Tibial nerve (tissue), 4 donors: ENCODE measurements around the gene SLC5A10.

ENCODE experiments used
- EP300 ChIP-seq, 2 donors: sonication (generic); formaldehyde crosslinking; IDR thresholded peaks; one replicate each; pipeline ENCODE4 v1.6.1; 2017; ENCODE audit warnings: antibody characterized with exemption in 2 of 2, mild to moderate bottlenecking in 1 of 2
- TF ChIP-seq, protein P1 (sequence below), 5 experiments: fragments of 200-600 bp in 3 of 5; fragments of 450-650 bp in 2 of 5; sonication (generic) in 3 of 5; IDR thresholded peaks; one replicate each; pipeline ENCODE4 v1.5.1; 2016 to 2019; ENCODE audit warnings: antibody characterized with exemption in 5 of 5, mild to moderate bottlenecking in 3 of 5, moderate library complexity in 2 of 5

DNA sequence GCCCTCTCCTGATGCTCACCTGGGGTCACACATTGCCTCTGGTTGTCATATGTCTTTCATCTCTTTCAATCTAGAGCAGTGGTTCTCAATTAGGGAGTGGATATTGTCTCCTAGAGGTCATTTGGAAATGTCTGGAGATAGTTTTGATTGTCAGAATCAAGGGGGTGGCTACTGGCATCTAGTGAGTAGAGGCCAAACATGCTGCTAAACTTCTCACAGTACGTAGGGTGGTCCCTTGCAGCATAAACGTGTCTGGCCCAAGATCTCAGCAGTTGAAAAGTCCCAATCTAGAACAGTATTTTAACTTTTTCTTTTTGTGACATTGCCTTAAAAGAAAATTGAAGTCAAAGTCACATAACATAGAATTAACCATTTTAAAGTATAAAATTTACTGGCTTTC lies 30.5 kb upstream of the SLC5A10 start:
- TF ChIP-seq, protein P1, sequence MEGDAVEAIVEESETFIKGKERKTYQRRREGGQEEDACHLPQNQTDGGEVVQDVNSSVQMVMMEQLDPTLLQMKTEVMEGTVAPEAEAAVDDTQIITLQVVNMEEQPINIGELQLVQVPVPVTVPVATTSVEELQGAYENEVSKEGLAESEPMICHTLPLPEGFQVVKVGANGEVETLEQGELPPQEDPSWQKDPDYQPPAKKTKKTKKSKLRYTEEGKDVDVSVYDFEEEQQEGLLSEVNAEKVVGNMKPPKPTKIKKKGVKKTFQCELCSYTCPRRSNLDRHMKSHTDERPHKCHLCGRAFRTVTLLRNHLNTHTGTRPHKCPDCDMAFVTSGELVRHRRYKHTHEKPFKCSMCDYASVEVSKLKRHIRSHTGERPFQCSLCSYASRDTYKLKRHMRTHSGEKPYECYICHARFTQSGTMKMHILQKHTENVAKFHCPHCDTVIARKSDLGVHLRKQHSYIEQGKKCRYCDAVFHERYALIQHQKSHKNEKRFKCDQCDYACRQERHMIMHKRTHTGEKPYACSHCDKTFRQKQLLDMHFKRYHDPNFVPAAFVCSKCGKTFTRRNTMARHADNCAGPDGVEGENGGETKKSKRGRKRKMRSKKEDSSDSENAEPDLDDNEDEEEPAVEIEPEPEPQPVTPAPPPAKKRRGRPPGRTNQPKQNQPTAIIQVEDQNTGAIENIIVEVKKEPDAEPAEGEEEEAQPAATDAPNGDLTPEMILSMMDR (IDR thresholded peaks at IDR 0.05), result no peak
- no peak for TF ChIP-seq EP300 (IDR thresholded peaks at IDR 0.05)
